ENCODE data around the gene PLD3.

GRCh38 chr19:40313229-40313983, 35.1 kb upstream of the PLD3 start:
- TF ChIP-seq POLR2AphosphoS5 (IDR thresholded peaks at IDR 0.05; ENCODE audit: low read depth, low read length) (no peak), POLR2A (IDR thresholded peaks at IDR 0.05; ENCODE audit: low read depth, low read length) (no peak), TAF1 (IDR thresholded peaks at IDR 0.05; ENCODE audit: borderline replicate concordance, low read depth, low read length) (no peak)
